Panc1 (cell line): Measurements from ENCODE around the gene SIVA1. TPM values are rescaled to one million over a fixed set of nuclear protein-coding genes. Genes with fewer than 3 reads are reported as not detected.

Experiments used
- ATAC-seq: fragments of 200-7000 bp; cut with Tn5 transposase; 2 replicates; pipeline ENCODE4 v1.9.1; 2020; ENCODE audit warnings: mild to moderate bottlenecking, moderate library complexity
- BruUV-seq: library from RNA; stranded (reverse); fragments of 400-500 nt; replicated peaks from 2 replicates; lab custom pipeline; 2021; lab: Mats Ljungman, UMichigan
- CTCF ChIA-PET: fragments of 300-600 bp; sonication (Branson Sonifier 250); formaldehyde crosslinking; loops from one replicate; lab custom pipeline; 2022; ENCODE audit warnings: antibody characterized with exemption; lab: Charles Lee
- POLR2A ChIA-PET: fragments of 300-600 bp; sonication (Branson Sonifier 250); formaldehyde crosslinking; loops from one replicate; lab custom pipeline; 2022; ENCODE audit warnings: antibody characterized with exemption; lab: Charles Lee
- DNase-seq: peaks from one replicate; pipeline ENCODE4 v3.0.0-alpha.2; 2010; ENCODE audit warnings: low read depth, low spot score
- H3K27ac ChIP-seq: 2 replicates; pipeline ENCODE4 v1.5.1; 2011; ENCODE audit warnings: mild to moderate bottlenecking, low read length, inconsistent platforms
- H3K27me3 ChIP-seq: fragments of 200-500 bp; sonication (Bioruptor generic); 2 replicates; pipeline ENCODE4 v1.6.0; 2014; ENCODE audit warnings: low read length, inconsistent platforms; ENCODE audit not compliant: control insufficient read depth, insufficient read depth
- H3K36me3 ChIP-seq: fragments of 200-500 bp; sonication (Bioruptor generic); 2 replicates; pipeline ENCODE4 v1.5.1; 2014; ENCODE audit warnings: inconsistent platforms, mild to moderate bottlenecking, low read length, moderate library complexity; ENCODE audit not compliant: control insufficient read depth, insufficient read depth
- H3K4me1 ChIP-seq: 2 replicates; pipeline ENCODE4 v1.5.1; 2011; ENCODE audit warnings: inconsistent platforms, mild to moderate bottlenecking, low read length, moderate library complexity; ENCODE audit not compliant: control insufficient read depth, insufficient read depth
- H3K4me3 ChIP-seq, 2 experiments: 2 replicates each; pipeline ENCODE4 v1.5.1; 2011 to 2012; ENCODE audit warnings: low read depth in 2 of 2, low read length in 2 of 2, mild to moderate bottlenecking in 2 of 2, inconsistent platforms in 1 of 2, moderate library complexity in 1 of 2
- H3K9me3 ChIP-seq: fragments of 200-500 bp; sonication (Bioruptor generic); 2 replicates; pipeline ENCODE4 v1.5.1; 2014; ENCODE audit warnings: low read depth, mild to moderate bottlenecking, inconsistent platforms, low read length, moderate library complexity; ENCODE audit not compliant: control insufficient read depth, insufficient read depth
- CTCF ChIP-seq: fragments of 450-650 bp; IDR thresholded peaks from 2 replicates; pipeline ENCODE4 v1.5.1; 2017; ENCODE audit warnings: mild to moderate bottlenecking
- POLR2AphosphoS5 ChIP-seq: IDR thresholded peaks from 2 replicates; pipeline ENCODE4 v1.6.1; 2012; ENCODE audit warnings: mild to moderate bottlenecking, low read depth, low read length, moderate library complexity
- SIN3A ChIP-seq: IDR thresholded peaks from 2 replicates; pipeline ENCODE4 v1.6.1; 2012; ENCODE audit warnings: low read depth, mild to moderate bottlenecking, low read length, moderate library complexity, borderline replicate concordance; ENCODE audit not compliant: insufficient read depth
- TCF7L2 ChIP-seq: IDR thresholded peaks from 2 replicates; pipeline ENCODE4 v1.6.1; 2011; ENCODE audit warnings: mild to moderate bottlenecking, low read depth, low read length, inconsistent platforms
- in situ Hi-C: cut with HindIII; loops from 2 replicates; pipeline ENCODE4 v1.10.0; 2016; ENCODE audit warnings: low sequenced_read_pairs, low pct_unique_long_range_greater_than_20kb
- intact Hi-C: fragments of 100-400 bp; cut with micrococcal nuclease; formaldehyde crosslinking; loops from one replicate; pipeline ENCODE4 v1.10.0; 2022; ENCODE audit not compliant: unreplicated experiment
- total RNA-seq: library from RNA; stranded (reverse); gene quantifications from one replicate; pipeline ENCODE4 v1.2.1, GENCODE V29; 2021; ENCODE audit not compliant: unreplicated experiment
- TF ChIP-seq, protein P1 (sequence below), 2 experiments: IDR thresholded peaks; 2 replicates each; pipeline ENCODE4 v1.6.1; 2011 to 2012; ENCODE audit warnings: low read depth in 2 of 2, control low read depth in 1 of 2, low read length in 1 of 2, mild to moderate bottlenecking in 1 of 2, moderate library complexity in 1 of 2; ENCODE audit not compliant: insufficient read depth in 1 of 2

SIVA1 gene
- total RNA-seq, 1 experiment from 2014 or later: 100 TPM

DNA sequence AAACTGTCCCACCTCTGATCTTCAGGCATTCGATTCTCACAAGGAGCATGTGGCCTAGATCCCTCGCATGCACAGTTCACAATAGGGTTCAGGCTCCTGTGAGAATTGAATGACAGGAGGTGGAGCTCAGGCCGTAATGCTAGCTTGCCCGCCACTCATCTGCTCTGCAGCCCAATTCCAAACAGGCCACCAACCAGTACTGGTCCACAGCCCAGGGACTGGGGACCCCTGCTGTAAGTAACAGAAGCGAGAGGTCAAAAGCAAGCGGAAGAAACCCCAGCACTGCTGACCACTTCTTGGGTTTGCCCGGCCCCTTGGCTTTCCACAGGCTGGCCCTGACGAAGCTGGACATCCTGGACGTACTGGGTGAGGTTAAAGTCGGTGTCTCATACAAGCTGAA lies 8.5 kb upstream of the SIVA1 start:
- ChIA-PET POLR2A (no interaction called here), CTCF (no interaction called here)
- Histone ChIP-seq H3K4me1 (peaks cover 5% of the 10 kb centered on the region), H3K27me3 (no peaks in the 10 kb centered on the region), H3K4me3 (no peak overlapping the region), H3K9me3 (no peaks in the 10 kb centered on the region), H3K36me3 (no peaks in the 10 kb centered on the region), H3K27ac (no peak overlapping the region)
- DNase-seq: no peak
- TF ChIP-seq, protein P1, sequence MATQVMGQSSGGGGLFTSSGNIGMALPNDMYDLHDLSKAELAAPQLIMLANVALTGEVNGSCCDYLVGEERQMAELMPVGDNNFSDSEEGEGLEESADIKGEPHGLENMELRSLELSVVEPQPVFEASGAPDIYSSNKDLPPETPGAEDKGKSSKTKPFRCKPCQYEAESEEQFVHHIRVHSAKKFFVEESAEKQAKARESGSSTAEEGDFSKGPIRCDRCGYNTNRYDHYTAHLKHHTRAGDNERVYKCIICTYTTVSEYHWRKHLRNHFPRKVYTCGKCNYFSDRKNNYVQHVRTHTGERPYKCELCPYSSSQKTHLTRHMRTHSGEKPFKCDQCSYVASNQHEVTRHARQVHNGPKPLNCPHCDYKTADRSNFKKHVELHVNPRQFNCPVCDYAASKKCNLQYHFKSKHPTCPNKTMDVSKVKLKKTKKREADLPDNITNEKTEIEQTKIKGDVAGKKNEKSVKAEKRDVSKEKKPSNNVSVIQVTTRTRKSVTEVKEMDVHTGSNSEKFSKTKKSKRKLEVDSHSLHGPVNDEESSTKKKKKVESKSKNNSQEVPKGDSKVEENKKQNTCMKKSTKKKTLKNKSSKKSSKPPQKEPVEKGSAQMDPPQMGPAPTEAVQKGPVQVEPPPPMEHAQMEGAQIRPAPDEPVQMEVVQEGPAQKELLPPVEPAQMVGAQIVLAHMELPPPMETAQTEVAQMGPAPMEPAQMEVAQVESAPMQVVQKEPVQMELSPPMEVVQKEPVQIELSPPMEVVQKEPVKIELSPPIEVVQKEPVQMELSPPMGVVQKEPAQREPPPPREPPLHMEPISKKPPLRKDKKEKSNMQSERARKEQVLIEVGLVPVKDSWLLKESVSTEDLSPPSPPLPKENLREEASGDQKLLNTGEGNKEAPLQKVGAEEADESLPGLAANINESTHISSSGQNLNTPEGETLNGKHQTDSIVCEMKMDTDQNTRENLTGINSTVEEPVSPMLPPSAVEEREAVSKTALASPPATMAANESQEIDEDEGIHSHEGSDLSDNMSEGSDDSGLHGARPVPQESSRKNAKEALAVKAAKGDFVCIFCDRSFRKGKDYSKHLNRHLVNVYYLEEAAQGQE (IDR thresholded peaks at IDR 0.05; ENCODE audit: insufficient read depth in 1 of 2, low read depth in 2 of 2, low read length in 1 of 2): no peak
- TF ChIP-seq CTCF: no peak
- no peak for TF ChIP-seq TCF7L2
- TF ChIP-seq SIN3A: no peak
- no peak for TF ChIP-seq POLR2AphosphoS5
- BruUV-seq: no TSS peak
- in situ Hi-C loops: no loop called here
- intact Hi-C loops: no loop called here
- ATAC-seq: no peak

- ChIA-PET CTCF (no interaction called here), POLR2A (no interaction called here)
- intact Hi-C loops (no loop called here), in situ Hi-C loops (no loop called here)
- Histone ChIP-seq H3K27ac (no peak overlapping the region), H3K36me3 (no peaks in the 10 kb centered on the region), H3K27me3 (no peaks in the 10 kb centered on the region), H3K9me3 (no peaks in the 10 kb centered on the region), H3K4me3 (no peak overlapping the region), H3K4me1 (peaks cover 10% of the 10 kb centered on the region)
- BruUV-seq: no TSS peak
- DNase-seq: no peak
- ATAC-seq: no peak
- TF ChIP-seq TCF7L2: no peak
- no peak for TF ChIP-seq POLR2AphosphoS5
- TF ChIP-seq SIN3A: no peak
- TF ChIP-seq, protein P1 (IDR thresholded peaks at IDR 0.05; ENCODE audit: insufficient read depth in 1 of 2, low read depth in 2 of 2, low read length in 1 of 2): no peak
- TF ChIP-seq CTCF: no peak
Observed at GRCh38 chr14:104745431-104745830, 7.5 kb upstream of the SIVA1 start.
